Transverse colon (tissue), 4 donors: ENCODE results near the gene XAGE1A.

Source experiments
- CTCF ChIP-seq, 5 experiments: fragments of 200-600 bp in 3 of 5; fragments of 450-650 bp in 2 of 5; sonication (generic) in 3 of 5; IDR thresholded peaks; 1 replicate in 2 of 5; 2 replicates in 3 of 5; pipeline ENCODE4 v1.5.1; 2016 to 2017; ENCODE audit warnings: antibody characterized with exemption in 5 of 5, inconsistent platforms in 3 of 5, mild to moderate bottlenecking in 2 of 5, moderate library complexity in 1 of 5
- POLR2AphosphoS5 ChIP-seq, 3 donors: sonication (generic); formaldehyde crosslinking; IDR thresholded peaks; one replicate each; pipeline ENCODE4 v1.6.1; 2016; ENCODE audit warnings: antibody characterized with exemption in 3 of 3

- TF ChIP-seq CTCF (IDR thresholded peaks at IDR 0.05) (no peak), POLR2AphosphoS5 (IDR thresholded peaks at IDR 0.05) (no peak)
Measured at GRCh38 chrX:52507331-52507730, 11.7 kb downstream of the XAGE1A start.
